NCI-H526 (cell line): Measurements from ENCODE around the gene TTN.

ENCODE experiments used
- DNase-seq, 2 experiments: peaks; one replicate each; lab custom pipeline; 2025; lab: John Stamatoyannopoulos, UW

Gene TTN

GRCh38 chr2:178734518-178734917 is 72.7 kb downstream of the TTN start:
- DNase-seq, result no peak

- DNase-seq, result no peak
Measured at GRCh38 chr2:178733975-178734374, 73.2 kb downstream of the TTN start.

GRCh38 chr2:178732913-178733312 is 74.3 kb downstream of the TTN start:
- no peak for DNase-seq

- no peak for DNase-seq
Measured at GRCh38 chr2:178731300-178731699, 75.9 kb downstream of the TTN start.

- no peak for DNase-seq
Measured at GRCh38 chr2:178730049-178730448, 77.2 kb downstream of the TTN start.

GRCh38 chr2:178723786-178724346 is 83.4 kb downstream of the TTN start:
- DNase-seq, result no peak

- no peak for DNase-seq
Measured at GRCh38 chr2:178722296-178722695, 84.9 kb downstream of the TTN start.

GRCh38 chr2:178718988-178719387 is 88.2 kb downstream of the TTN start:
- DNase-seq, result no peak

- DNase-seq, result no peak
Measured at GRCh38 chr2:178718283-178718682, 88.9 kb downstream of the TTN start.

- no peak for DNase-seq
Measured at GRCh38 chr2:178716394-178716793, 90.8 kb downstream of the TTN start.

- DNase-seq, result no peak
Measured at GRCh38 chr2:178715366-178715765, 91.9 kb downstream of the TTN start.

- DNase-seq, result no peak
Measured at GRCh38 chr2:178707476-178707875, 99.7 kb downstream of the TTN start.

- no peak for DNase-seq
Measured at GRCh38 chr2:178704876-178705275, 102.3 kb downstream of the TTN start.

- no peak for DNase-seq
Measured at GRCh38 chr2:178702361-178702760, 104.9 kb downstream of the TTN start.

- DNase-seq, result peak in 1 of 2 experiments; percentile 21
Measured at GRCh38 chr2:178700922-178701342, 106.3 kb downstream of the TTN start.

- DNase-seq, result no peak
Measured at GRCh38 chr2:178700136-178700535, 107.1 kb downstream of the TTN start.

GRCh38 chr2:178692845-178693244 is 114.4 kb downstream of the TTN start:
- no peak for DNase-seq

GRCh38 chr2:178689808-178690207 is 117.4 kb downstream of the TTN start:
- no peak for DNase-seq

- no peak for DNase-seq
Measured at GRCh38 chr2:178683877-178684276, 123.3 kb downstream of the TTN start.

GRCh38 chr2:178681081-178681480 is 126.1 kb downstream of the TTN start:
- DNase-seq, result no peak

GRCh38 chr2:178679891-178680290 is 127.3 kb downstream of the TTN start:
- no peak for DNase-seq

GRCh38 chr2:178677599-178677998 is 129.6 kb downstream of the TTN start:
- DNase-seq, result no peak

- no peak for DNase-seq
Measured at GRCh38 chr2:178676046-178676445, 131.2 kb downstream of the TTN start.

GRCh38 chr2:178674122-178674521 is 133.1 kb downstream of the TTN start:
- peak in 1 of 2 experiments; percentile 7 for DNase-seq

GRCh38 chr2:178666458-178666857 is 140.8 kb downstream of the TTN start:
- no peak for DNase-seq
